Mesenchymal stem cell (in vitro differentiated cells and primary cell): ENCODE measurements around the gene RABL6.
A peak's percentile ranks its signal among the peaks of the same experiment; 100 is the strongest.

Experiments used
- DNase-seq: peaks from one replicate; pipeline ENCODE4 v3.0.0-alpha.2; 2013
- H2AFZ ChIP-seq: one replicate; pipeline ENCODE4 v1.6.1; 2013; ENCODE audit warnings: low read depth, mild to moderate bottlenecking, control low read depth, inconsistent platforms, low read length, moderate library complexity
- H2AK5ac ChIP-seq: 2 replicates; pipeline ENCODE4 v1.6.1; 2013; ENCODE audit warnings: low read length, moderate library complexity, mild to moderate bottlenecking, inconsistent platforms; ENCODE audit not compliant: severe bottlenecking
- H2BK120ac ChIP-seq: one replicate; pipeline ENCODE4 v1.6.1; 2013; ENCODE audit warnings: low read depth, mild to moderate bottlenecking, inconsistent platforms, low read length, moderate library complexity
- H2BK12ac ChIP-seq, 2 experiments: one replicate each; pipeline ENCODE4 v1.6.1; 2013; ENCODE audit warnings: inconsistent platforms in 2 of 2, low read length in 2 of 2, mild to moderate bottlenecking in 2 of 2, moderate library complexity in 2 of 2, control low read depth in 1 of 2
- H2BK15ac ChIP-seq: one replicate; pipeline ENCODE4 v1.6.1; 2013; ENCODE audit warnings: mild to moderate bottlenecking, low read depth, inconsistent platforms; ENCODE audit not compliant: poor library complexity, severe bottlenecking
- H2BK5ac ChIP-seq: 2 replicates; pipeline ENCODE4 v1.6.1; 2013; ENCODE audit warnings: low read depth, mild to moderate bottlenecking, low read length, control low read depth, inconsistent platforms; ENCODE audit not compliant: poor library complexity, severe bottlenecking
- H3K14ac ChIP-seq, 2 experiments: one replicate each; pipeline ENCODE4 v1.6.1; 2013; ENCODE audit warnings: inconsistent platforms in 2 of 2, low read length in 2 of 2, control low read depth in 1 of 2, mild to moderate bottlenecking in 1 of 2, moderate library complexity in 1 of 2
- H3K18ac ChIP-seq, 2 experiments: one replicate each; pipeline ENCODE4 v1.6.1; 2013; ENCODE audit warnings: inconsistent platforms in 2 of 2, low read length in 2 of 2, control low read depth in 1 of 2, low read depth in 1 of 2, mild to moderate bottlenecking in 1 of 2
- H3K23ac ChIP-seq, 2 experiments: one replicate each; pipeline ENCODE4 v1.6.1; 2013; ENCODE audit warnings: inconsistent platforms in 2 of 2, low read length in 2 of 2, mild to moderate bottlenecking in 2 of 2, moderate library complexity in 2 of 2, control low read depth in 1 of 2
- H3K27ac ChIP-seq: 2 replicates; pipeline ENCODE4 v1.5.1; 2013; ENCODE audit warnings: mild to moderate bottlenecking, moderate library complexity, low read length, control low read depth, inconsistent platforms; ENCODE audit not compliant: poor library complexity, severe bottlenecking
- H3K27me3 ChIP-seq, 2 experiments: 2 replicates each; pipeline versions ENCODE4 v1.6.1 to v1.7.0; 2013; ENCODE audit warnings: low read length in 2 of 2, mild to moderate bottlenecking in 2 of 2, moderate library complexity in 2 of 2, control low read depth in 1 of 2, inconsistent platforms in 1 of 2; ENCODE audit not compliant: control insufficient read depth in 1 of 2, insufficient read depth in 1 of 2
- H3K36me3 ChIP-seq, 2 experiments: 2 replicates each; pipeline versions ENCODE4 v1.6.1 to v1.7.0; 2013; ENCODE audit warnings: low read length in 2 of 2, control low read depth in 1 of 2, inconsistent platforms in 1 of 2, low read depth in 1 of 2, mild to moderate bottlenecking in 1 of 2; ENCODE audit not compliant: insufficient read depth in 2 of 2, control insufficient read depth in 1 of 2
- H3K4ac ChIP-seq, 2 experiments: one replicate each; pipeline ENCODE4 v1.6.1; 2013; ENCODE audit warnings: inconsistent platforms in 2 of 2, low read length in 2 of 2, mild to moderate bottlenecking in 2 of 2, moderate library complexity in 2 of 2, control low read depth in 1 of 2, low read depth in 1 of 2
- H3K4me1 ChIP-seq: 2 replicates; pipeline ENCODE4 v1.6.1; 2013; ENCODE audit warnings: low read depth, low read length, control low read depth; ENCODE audit not compliant: control insufficient read depth, insufficient read depth
- H3K4me2 ChIP-seq: 2 replicates; pipeline ENCODE4 v1.6.1; 2013; ENCODE audit warnings: low read length, mild to moderate bottlenecking, inconsistent platforms; ENCODE audit not compliant: poor library complexity, severe bottlenecking
- H3K4me3 ChIP-seq, 2 experiments: 2 replicates each; pipeline versions ENCODE4 v1.5.1 to v1.7.0; 2013; ENCODE audit warnings: low read length in 2 of 2, mild to moderate bottlenecking in 2 of 2, control low read depth in 1 of 2, low read depth in 1 of 2; ENCODE audit not compliant: insufficient read depth in 1 of 2
- H3K79me1 ChIP-seq: replicated peaks from 2 replicates; pipeline ENCODE4 v1.6.1; 2013; ENCODE audit warnings: mild to moderate bottlenecking, control low read depth, low read length, inconsistent platforms; ENCODE audit not compliant: poor library complexity, severe bottlenecking
- H3K9ac ChIP-seq: 2 replicates; pipeline ENCODE4 v1.7.0; 2013; ENCODE audit warnings: mild to moderate bottlenecking, low read length, moderate library complexity
- H3K9me3 ChIP-seq: 2 replicates; pipeline ENCODE4 v1.7.0; 2013; ENCODE audit warnings: mild to moderate bottlenecking, low read length; ENCODE audit not compliant: control insufficient read depth
- H4K8ac ChIP-seq: one replicate; pipeline ENCODE4 v1.6.1; 2013; ENCODE audit warnings: inconsistent platforms, mild to moderate bottlenecking, low read length, moderate library complexity
- H4K91ac ChIP-seq: one replicate; pipeline ENCODE4 v1.6.1; 2013; ENCODE audit warnings: mild to moderate bottlenecking, low read length, inconsistent platforms
- WGBS: methylation state at CpG from one replicate; pipeline ENCODE4 v1.1.7; 2013; ENCODE audit warnings: mixed read lengths; 5-methylcytosine and 5-hydroxymethylcytosine counted together

Gene RABL6

GRCh38 chr9:136861874-136862457 is 54.2 kb downstream of the RABL6 start:
- peaks cover 41 to 73% of the 10 kb centered on the region in 2 experiments for H3K36me3 ChIP-seq
- no peak overlapping the region for H2BK12ac ChIP-seq
- peaks cover 35% of the 10 kb centered on the region for H3K4me1 ChIP-seq
- H3K23ac ChIP-seq: no peak overlapping the region
- no peak overlapping the region for H2AK5ac ChIP-seq
- no peak overlapping the region for H3K4me2 ChIP-seq
- 93% methylated on average over 26 of the region's 26 CpGs for WGBS
- H3K27ac ChIP-seq: no peak overlapping the region
- no peak overlapping the region for H3K4me3 ChIP-seq
- peaks cover 33% of the 10 kb centered on the region for H3K79me1 ChIP-seq
- H3K4ac ChIP-seq: no peak overlapping the region
- no peaks in the 10 kb centered on the region for H3K9me3 ChIP-seq
- H3K9ac ChIP-seq: no peak overlapping the region
- H2BK120ac ChIP-seq: no peak overlapping the region
- no peak overlapping the region for H2AFZ ChIP-seq
- no peak overlapping the region for H3K14ac ChIP-seq
- H3K27me3 ChIP-seq: no peaks in the 10 kb centered on the region
- no peak overlapping the region for H2BK5ac ChIP-seq
- no peak overlapping the region for H4K91ac ChIP-seq
- no peak overlapping the region for H3K18ac ChIP-seq
- no peak overlapping the region for H2BK15ac ChIP-seq
- no peak overlapping the region for H4K8ac ChIP-seq
- DNase-seq: no peak

GRCh38 chr9:136862849-136863622 is 55.3 kb downstream of the RABL6 start:
- Histone ChIP-seq H2BK5ac (no peak overlapping the region), H3K4ac (no peak overlapping the region), H3K79me1 (peaks cover 37% of the 10 kb centered on the region), H3K18ac (no peak overlapping the region), H3K14ac (no peak overlapping the region), H2BK15ac (no peak overlapping the region), H2AK5ac (no peak overlapping the region), H3K4me2 (no peak overlapping the region), H3K9ac (no peak overlapping the region), H3K23ac (no peak overlapping the region), H3K9me3 (no peaks in the 10 kb centered on the region), H4K91ac (no peak overlapping the region), H4K8ac (peak overlapping the region; percentile 12), H2BK12ac (no peak overlapping the region), H3K27me3 (no peaks in the 10 kb centered on the region), H3K36me3 (peaks cover 47 to 63% of the 10 kb centered on the region in 2 experiments), H2AFZ (no peak overlapping the region), H3K27ac (no peak overlapping the region), H3K4me3 (no peak overlapping the region), H2BK120ac (no peak overlapping the region), H3K4me1 (peaks cover 28% of the 10 kb centered on the region)
- 97% methylated on average over 31 of the region's 31 CpGs for WGBS
- no peak for DNase-seq

- WGBS: 97% methylated on average over 12 of the region's 12 CpGs
- DNase-seq: no peak
These were observed 56.0 kb downstream of the RABL6 start for GRCh38 chr9:136863623-136864273.

More at GRCh38 chr9:136863623-136864273, 56.0 kb downstream of the RABL6 start:
- Histone ChIP-seq H2BK12ac (no peak overlapping the region), H3K4me3 (no peak overlapping the region), H3K4me2 (no peak overlapping the region), H3K9me3 (no peaks in the 10 kb centered on the region), H2BK5ac (no peak overlapping the region), H3K79me1 (peaks cover 34% of the 10 kb centered on the region), H3K4me1 (peaks cover 21% of the 10 kb centered on the region), H2AK5ac (no peak overlapping the region), H2AFZ (no peak overlapping the region), H4K91ac (no peak overlapping the region), H3K27ac (no peak overlapping the region), H2BK15ac (no peak overlapping the region), H3K9ac (peak overlapping the region; percentile 42), H3K27me3 (no peaks in the 10 kb centered on the region), H2BK120ac (no peak overlapping the region), H3K18ac (no peak overlapping the region), H3K4ac (no peak overlapping the region), H3K23ac (no peak overlapping the region), H3K14ac (no peak overlapping the region), H3K36me3 (peaks cover 48 to 60% of the 10 kb centered on the region in 2 experiments), H4K8ac (no peak overlapping the region)
